Measurements from ENCODE around the gene WNT2. TPM values are rescaled to one million over a fixed set of nuclear protein-coding genes. Genes with fewer than 3 reads are reported as not detected.

WNT2 gene
- total and polyA plus RNA-seq, 2 donors (not counting 1 experiment from before 2014, with no cell fraction given), result not detected

DNA sequence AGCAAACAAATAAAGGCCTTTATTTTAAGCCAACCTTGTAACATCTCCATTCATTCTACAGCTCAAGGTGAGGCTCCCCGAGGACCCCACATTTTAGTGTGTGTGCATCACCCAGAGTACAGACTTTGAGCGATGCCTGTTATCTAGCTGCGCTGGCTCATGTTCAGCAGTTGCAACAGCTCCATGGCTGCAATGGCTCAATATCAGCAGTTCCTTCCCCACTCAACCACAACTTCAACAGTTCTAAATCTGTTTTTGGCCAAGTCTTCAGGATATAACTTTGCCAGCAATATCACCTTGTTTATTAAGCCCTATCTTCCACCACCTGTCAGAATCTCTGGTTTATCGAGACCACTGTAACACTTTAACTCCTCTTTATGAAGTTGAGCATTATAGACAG, 95.8 kb downstream of the WNT2 start:
- Histone ChIP-seq H3K27me3 (replicated peaks in 1 of 4; ENCODE audit: control extremely low read depth in 1 of 4, control insufficient read depth in 3 of 4, insufficient read depth in 4 of 4, low read length in 3 of 4) (no peaks in the 10 kb centered on the region), H3K79me2 (ENCODE audit: control insufficient read depth, insufficient read depth, low read length) (no peaks in the 10 kb centered on the region), H3K9ac (ENCODE audit: low read length) (no peak overlapping the region), H4K20me1 (ENCODE audit: control insufficient read depth, insufficient read depth, low read length, poor library complexity, severe bottlenecking) (no peaks in the 10 kb centered on the region), H3K9me3 (ENCODE audit: control extremely low read depth in 1 of 3, control insufficient read depth in 2 of 3, insufficient read depth in 1 of 3, low read length in 2 of 3) (no peaks in the 10 kb centered on the region), H3K27ac (ENCODE audit: low read length in 2 of 2) (no peak overlapping the region), H3K4me1 (ENCODE audit: control insufficient read depth in 2 of 2, insufficient read depth in 2 of 2, low read length in 2 of 2) (no peaks in the 10 kb centered on the region), H3K4me3 (ENCODE audit: control extremely low read depth in 1 of 5, extremely low read depth in 1 of 5, insufficient read depth in 1 of 5, low read depth in 2 of 5, low read length in 4 of 5) (no peak overlapping the region), H3K36me3 (replicated peaks in 1 of 2; ENCODE audit: control extremely low read depth in 1 of 2, control insufficient read depth in 1 of 2, extremely low read depth in 1 of 2, insufficient read depth in 2 of 2, low read length in 1 of 2) (no peaks in the 10 kb centered on the region), H2AFZ (ENCODE audit: insufficient read depth, low read depth, low read length, poor library complexity, severe bottlenecking) (no peak overlapping the region), H3K4me2 (replicated peaks; ENCODE audit: low read depth, low read length, poor library complexity, severe bottlenecking) (no peak overlapping the region)
- TF ChIP-seq, protein P1, sequence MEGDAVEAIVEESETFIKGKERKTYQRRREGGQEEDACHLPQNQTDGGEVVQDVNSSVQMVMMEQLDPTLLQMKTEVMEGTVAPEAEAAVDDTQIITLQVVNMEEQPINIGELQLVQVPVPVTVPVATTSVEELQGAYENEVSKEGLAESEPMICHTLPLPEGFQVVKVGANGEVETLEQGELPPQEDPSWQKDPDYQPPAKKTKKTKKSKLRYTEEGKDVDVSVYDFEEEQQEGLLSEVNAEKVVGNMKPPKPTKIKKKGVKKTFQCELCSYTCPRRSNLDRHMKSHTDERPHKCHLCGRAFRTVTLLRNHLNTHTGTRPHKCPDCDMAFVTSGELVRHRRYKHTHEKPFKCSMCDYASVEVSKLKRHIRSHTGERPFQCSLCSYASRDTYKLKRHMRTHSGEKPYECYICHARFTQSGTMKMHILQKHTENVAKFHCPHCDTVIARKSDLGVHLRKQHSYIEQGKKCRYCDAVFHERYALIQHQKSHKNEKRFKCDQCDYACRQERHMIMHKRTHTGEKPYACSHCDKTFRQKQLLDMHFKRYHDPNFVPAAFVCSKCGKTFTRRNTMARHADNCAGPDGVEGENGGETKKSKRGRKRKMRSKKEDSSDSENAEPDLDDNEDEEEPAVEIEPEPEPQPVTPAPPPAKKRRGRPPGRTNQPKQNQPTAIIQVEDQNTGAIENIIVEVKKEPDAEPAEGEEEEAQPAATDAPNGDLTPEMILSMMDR (IDR thresholded peaks at IDR 0.05), result no peak
- no peak for TF ChIP-seq EZH2 (IDR thresholded peaks at IDR 0.05; ENCODE audit: borderline replicate concordance, insufficient read depth, low read depth, low read length, poor library complexity, severe bottlenecking)
- Mint-ChIP-seq H3K4me3 (no peak overlapping the region), H3K9me3 (ENCODE audit: insufficient read depth) (peaks cover 3% of the 10 kb centered on the region), H3K4me1 (peaks cover 3% of the 10 kb centered on the region), H3K27ac (no peak overlapping the region), H3K27me3 (no peaks in the 10 kb centered on the region)
- intact Hi-C loops (cut with micrococcal nuclease), result no loop called here
- ChIA-PET POLR2A (no interaction called here), CTCF (no interaction called here)
- ATAC-seq (ENCODE audit: low read depth) (no peak), DNase-seq (no peak)
- 76% methylated on average over 3 of the region's 4 CpGs for WGBS (ENCODE audit: insufficient coverage)

GRCh38 chr7:117225536-117225935, 97.3 kb downstream of the WNT2 start:
- H3K27ac ChIP-seq (ENCODE audit: low read length in 2 of 2), result no peak overlapping the region
- H3K4me3 ChIP-seq (ENCODE audit: control extremely low read depth in 1 of 5, extremely low read depth in 1 of 5, insufficient read depth in 1 of 5, low read depth in 2 of 5, low read length in 4 of 5), result no peak overlapping the region
- no peaks in the 10 kb centered on the region for H3K4me1 ChIP-seq (ENCODE audit: control insufficient read depth in 2 of 2, insufficient read depth in 2 of 2, low read length in 2 of 2)
- Mint-ChIP-seq H3K27ac (no peak overlapping the region), H3K4me3 (no peak overlapping the region), H3K9me3 (ENCODE audit: insufficient read depth) (no peaks in the 10 kb centered on the region), H3K27me3 (no peaks in the 10 kb centered on the region), H3K4me1 (no peaks in the 10 kb centered on the region)
- no peak overlapping the region for H2AFZ ChIP-seq (ENCODE audit: insufficient read depth, low read depth, low read length, poor library complexity, severe bottlenecking)
- H3K36me3 ChIP-seq (replicated peaks in 1 of 2; ENCODE audit: control extremely low read depth in 1 of 2, control insufficient read depth in 1 of 2, extremely low read depth in 1 of 2, insufficient read depth in 2 of 2, low read length in 1 of 2), result no peaks in the 10 kb centered on the region
- DNase-seq (no peak), ATAC-seq (ENCODE audit: low read depth) (no peak)
- no peaks in the 10 kb centered on the region for H3K9me3 ChIP-seq (ENCODE audit: control extremely low read depth in 1 of 3, control insufficient read depth in 2 of 3, insufficient read depth in 1 of 3, low read length in 2 of 3)
- TF ChIP-seq, protein P1 (IDR thresholded peaks at IDR 0.05), result no peak
- no peak for TF ChIP-seq EZH2 (IDR thresholded peaks at IDR 0.05; ENCODE audit: borderline replicate concordance, insufficient read depth, low read depth, low read length, poor library complexity, severe bottlenecking)
- POLR2A ChIA-PET, result no interaction called here
- no peaks in the 10 kb centered on the region for H4K20me1 ChIP-seq (ENCODE audit: control insufficient read depth, insufficient read depth, low read length, poor library complexity, severe bottlenecking)
- 97% methylated on average over 4 of the region's 6 CpGs for WGBS (ENCODE audit: insufficient coverage)
- intact Hi-C loops (cut with micrococcal nuclease), result no loop called here
- CTCF ChIA-PET, result no interaction called here
- H3K9ac ChIP-seq (ENCODE audit: low read length), result no peak overlapping the region
- no peaks in the 10 kb centered on the region for H3K27me3 ChIP-seq (replicated peaks in 1 of 4; ENCODE audit: control extremely low read depth in 1 of 4, control insufficient read depth in 3 of 4, insufficient read depth in 4 of 4, low read length in 3 of 4)
- H3K4me2 ChIP-seq (replicated peaks; ENCODE audit: low read depth, low read length, poor library complexity, severe bottlenecking), result no peak overlapping the region
- no peaks in the 10 kb centered on the region for H3K79me2 ChIP-seq (ENCODE audit: control insufficient read depth, insufficient read depth, low read length)

Small RNA genes lying within 50 kb of the gene (small RNA-seq; reads per million reads assigned to genes)
- gene MTCYBP6 (ENCODE audit: insufficient read length, low read depth, low replicate concordance), result not detected

Other genes starting within 250 kb of the WNT2 start
- not detected in 2 replicates for gene ASZ1, start 104.4 kb upstream of the WNT2 start, total RNA-seq
- not detected in 2 replicates for gene ASZ1, start 104.4 kb upstream of the WNT2 start, polyA plus RNA-seq
- gene CFTR, start 157.0 kb upstream of the WNT2 start, total RNA-seq, result not detected in 2 replicates
- not detected in 2 replicates for gene CFTR, start 157.0 kb upstream of the WNT2 start, polyA plus RNA-seq